Gastroesophageal sphincter (tissue), 4 donors: ENCODE data around the gene GGNBP2. TPM values are rescaled to one million over a fixed set of nuclear protein-coding genes. Genes with fewer than 3 reads are reported as not detected.
"Not testable (repeated sequence)": the region's sequence is repeated elsewhere in the genome, so short reads cannot be mapped to it uniquely, and the experiment has no call there.

Experiments used
- ATAC-seq: fragments of 150-250 bp; one replicate; pipeline ENCODE4 v1.9.1; 2016; ENCODE audit warnings: mild to moderate bottlenecking, moderate library complexity
- H3K27ac ChIP-seq, 4 donors: fragments of 200-600 bp; sonication (generic) in 3 of 4; 1 replicate in 3 of 4; 2 replicates in 1 of 4; pipeline ENCODE4 v1.5.1; 2016 to 2019
- H3K27me3 ChIP-seq: fragments of 200-600 bp; sonication (generic); one replicate; pipeline ENCODE4 v1.5.1; 2019
- H3K36me3 ChIP-seq, 2 donors: fragments of 200-600 bp; sonication (generic); one replicate each; pipeline ENCODE4 v1.5.1; 2019; ENCODE audit warnings: control low read depth in 1 of 2
- H3K4me1 ChIP-seq, 3 donors: fragments of 200-600 bp; sonication (generic); 1 replicate in 2 of 3; 2 replicates in 1 of 3; pipeline ENCODE4 v1.5.1; 2016 to 2019; ENCODE audit warnings: control low read depth in 2 of 3
- H3K4me3 ChIP-seq, 2 donors: fragments of 200-600 bp; sonication (generic); one replicate each; pipeline ENCODE4 v1.5.1; 2019; ENCODE audit warnings: mild to moderate bottlenecking in 1 of 2, moderate library complexity in 1 of 2
- H3K9me3 ChIP-seq, 3 donors: fragments of 200-600 bp; sonication (generic); one replicate each; pipeline ENCODE4 v1.5.1; 2017 to 2019; ENCODE audit warnings: control low read depth in 2 of 3
- EP300 ChIP-seq: sonication (generic); formaldehyde crosslinking; IDR thresholded peaks from one replicate; pipeline ENCODE4 v1.6.1; 2017; ENCODE audit warnings: antibody characterized with exemption, mild to moderate bottlenecking
- POLR2A ChIP-seq, 2 donors: fragments of 450-650 bp; IDR thresholded peaks; one replicate each; pipeline ENCODE4 v1.6.1; 2017; ENCODE audit warnings: antibody characterized with exemption in 2 of 2, mild to moderate bottlenecking in 2 of 2, moderate library complexity in 1 of 2
- POLR2AphosphoS5 ChIP-seq: sonication (generic); formaldehyde crosslinking; IDR thresholded peaks from one replicate; pipeline ENCODE4 v1.6.1; 2017; ENCODE audit warnings: antibody characterized with exemption
- WGBS, 2 donors: methylation state at CpG; one replicate each; pipeline ENCODE4 v1.1.5; 2018; ENCODE audit warnings: low coverage in 1 of 2; 5-methylcytosine and 5-hydroxymethylcytosine counted together
- total RNA-seq, 4 donors: library from RNA; depleted of rRNA; stranded (reverse); fragments of >200 nt; gene quantifications; one replicate each; pipeline ENCODE4 v1.1.0, GENCODE V29; 2016
- TF ChIP-seq, protein P1 (sequence below), 4 experiments: fragments of 200-600 bp in 2 of 4; fragments of 450-650 bp in 2 of 4; sonication (generic) in 1 of 4; IDR thresholded peaks; one replicate each; pipeline ENCODE4 v1.5.1; 2017 to 2019; ENCODE audit warnings: antibody characterized with exemption in 4 of 4, mild to moderate bottlenecking in 2 of 4, moderate library complexity in 2 of 4

GGNBP2 gene
- total RNA-seq, 4 donors from 2014 or later = 40.1 to 62.9 (median 53.6) TPM

- Histone ChIP-seq H3K27me3 (no peaks in the 10 kb centered on the region), H3K9me3 (no peaks in the 10 kb centered on the region), H3K4me1 (no peaks in the 10 kb centered on the region), H3K36me3 (peaks cover 0 to 93% of the 10 kb centered on the region in 2 donors), H3K27ac (no peak overlapping the region), H3K4me3 (no peak overlapping the region)
- no peak for ATAC-seq
- 100% methylated on average over 1 of the region's 5 CpGs; no CpG with 5 or more reads in 1 of the 2 donors for WGBS, 2 donors
- TF ChIP-seq EP300 = no peak
- no peak for TF ChIP-seq POLR2A (IDR thresholded peaks at IDR 0.05)
- TF ChIP-seq, protein P1, sequence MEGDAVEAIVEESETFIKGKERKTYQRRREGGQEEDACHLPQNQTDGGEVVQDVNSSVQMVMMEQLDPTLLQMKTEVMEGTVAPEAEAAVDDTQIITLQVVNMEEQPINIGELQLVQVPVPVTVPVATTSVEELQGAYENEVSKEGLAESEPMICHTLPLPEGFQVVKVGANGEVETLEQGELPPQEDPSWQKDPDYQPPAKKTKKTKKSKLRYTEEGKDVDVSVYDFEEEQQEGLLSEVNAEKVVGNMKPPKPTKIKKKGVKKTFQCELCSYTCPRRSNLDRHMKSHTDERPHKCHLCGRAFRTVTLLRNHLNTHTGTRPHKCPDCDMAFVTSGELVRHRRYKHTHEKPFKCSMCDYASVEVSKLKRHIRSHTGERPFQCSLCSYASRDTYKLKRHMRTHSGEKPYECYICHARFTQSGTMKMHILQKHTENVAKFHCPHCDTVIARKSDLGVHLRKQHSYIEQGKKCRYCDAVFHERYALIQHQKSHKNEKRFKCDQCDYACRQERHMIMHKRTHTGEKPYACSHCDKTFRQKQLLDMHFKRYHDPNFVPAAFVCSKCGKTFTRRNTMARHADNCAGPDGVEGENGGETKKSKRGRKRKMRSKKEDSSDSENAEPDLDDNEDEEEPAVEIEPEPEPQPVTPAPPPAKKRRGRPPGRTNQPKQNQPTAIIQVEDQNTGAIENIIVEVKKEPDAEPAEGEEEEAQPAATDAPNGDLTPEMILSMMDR (IDR thresholded peaks at IDR 0.05) = no peak
- no peak for TF ChIP-seq POLR2AphosphoS5
Measured at GRCh38 chr17:36504156-36504545, 40.6 kb upstream of the GGNBP2 start.

- Histone ChIP-seq H3K9me3 (no peaks in the 10 kb centered on the region), H3K4me3 (no peak overlapping the region), H3K4me1 (no peaks in the 10 kb centered on the region), H3K27ac (no peak overlapping the region), H3K27me3 (no peaks in the 10 kb centered on the region), H3K36me3 (peaks cover 0 to 96% of the 10 kb centered on the region in 2 donors)
- ATAC-seq = no peak
- TF ChIP-seq, protein P1 (IDR thresholded peaks at IDR 0.05) = no peak
- TF ChIP-seq POLR2A (IDR thresholded peaks at IDR 0.05) = no peak
- no peak for TF ChIP-seq EP300
- TF ChIP-seq POLR2AphosphoS5 = no peak
- WGBS, 2 donors = 93 to 100% methylated on average over 1 to 3 of the region's 8 CpGs
Measured at GRCh38 chr17:36505171-36505570, 39.5 kb upstream of the GGNBP2 start.

DNA sequence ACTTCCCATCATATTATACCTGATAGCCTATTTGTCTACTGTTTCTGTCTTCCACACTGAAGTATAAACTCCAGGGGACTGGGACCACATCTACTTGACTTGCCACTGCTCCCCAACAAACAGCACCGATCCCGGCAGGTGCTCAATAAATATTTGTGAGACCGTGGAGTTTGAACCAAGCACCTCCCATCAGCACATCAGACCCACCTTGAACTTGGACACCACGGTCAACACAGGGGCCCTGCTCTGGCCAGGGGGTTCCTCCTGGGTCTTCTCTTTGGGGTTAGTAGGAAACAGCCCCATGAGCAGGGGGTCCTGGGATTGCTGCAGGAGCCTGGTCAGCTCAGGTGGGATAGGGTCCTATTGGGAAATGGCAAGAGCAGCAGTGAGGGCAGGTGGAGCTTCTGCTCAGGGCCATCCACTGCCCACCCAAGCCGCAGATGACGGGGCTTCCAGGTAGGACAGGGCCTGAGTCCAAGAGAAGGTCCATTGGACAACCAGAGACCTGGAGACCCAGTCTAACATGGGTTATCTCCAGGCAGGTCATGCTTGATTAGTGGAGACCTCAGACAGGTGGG is 38.4 kb upstream of the GGNBP2 start:
- H3K9me3 ChIP-seq = no peaks in the 10 kb centered on the region
- 43% methylated on average over 2 of the region's 6 CpGs; no CpG with 5 or more reads in 1 of the 2 donors for WGBS, 2 donors
- no peak overlapping the region for H3K4me3 ChIP-seq
- H3K36me3 ChIP-seq = peaks cover 0 to 96% of the 10 kb centered on the region in 2 donors
- H3K27ac ChIP-seq = no peak overlapping the region
- H3K4me1 ChIP-seq = no peaks in the 10 kb centered on the region
- no peaks in the 10 kb centered on the region for H3K27me3 ChIP-seq
- no peak for ATAC-seq
- TF ChIP-seq EP300 (no peak), POLR2AphosphoS5 (no peak), POLR2A (IDR thresholded peaks at IDR 0.05) (no peak)
- TF ChIP-seq, protein P1 (IDR thresholded peaks at IDR 0.05) = no peak

GRCh38 chr17:36506831-36507230 is 37.9 kb upstream of the GGNBP2 start:
- 92 to 96% methylated on average over 2 to 5 of the region's 11 CpGs for WGBS, 2 donors
- H3K4me1 ChIP-seq = no peaks in the 10 kb centered on the region
- H3K9me3 ChIP-seq = no peaks in the 10 kb centered on the region
- TF ChIP-seq POLR2A (IDR thresholded peaks at IDR 0.05) (no peak), EP300 (no peak), POLR2AphosphoS5 (no peak)
- TF ChIP-seq, protein P1 (IDR thresholded peaks at IDR 0.05) = no peak
- H3K27me3 ChIP-seq = no peaks in the 10 kb centered on the region
- H3K27ac ChIP-seq = no peak overlapping the region
- ATAC-seq = no peak
- peaks cover 0 to 98% of the 10 kb centered on the region in 2 donors for H3K36me3 ChIP-seq
- H3K4me3 ChIP-seq = no peak overlapping the region

DNA sequence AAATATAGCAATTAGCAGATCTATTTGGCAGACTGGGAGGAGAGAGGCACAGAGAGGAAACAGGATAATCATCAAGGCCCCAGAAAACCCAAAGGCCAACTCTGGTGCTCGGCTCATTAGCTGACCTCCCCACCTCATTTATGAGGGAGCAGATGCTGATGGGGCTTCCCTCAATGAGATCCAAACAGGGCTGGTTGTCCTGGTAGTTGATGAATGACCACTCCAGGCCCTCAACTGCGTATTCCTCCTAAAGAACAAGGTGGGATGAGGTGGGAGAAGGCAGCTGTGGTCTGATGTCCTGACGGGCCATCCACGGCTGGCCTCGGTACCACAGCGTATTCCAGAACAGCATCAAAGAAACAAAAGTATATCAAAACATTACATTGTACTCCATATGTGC is 37.5 kb upstream of the GGNBP2 start:
- Histone ChIP-seq H3K9me3 (no peaks in the 10 kb centered on the region), H3K4me3 (no peak overlapping the region), H3K27me3 (no peaks in the 10 kb centered on the region), H3K27ac (no peak overlapping the region), H3K4me1 (no peaks in the 10 kb centered on the region), H3K36me3 (peaks cover 0 to 95% of the 10 kb centered on the region in 2 donors)
- ATAC-seq = no peak
- WGBS, 2 donors = 92% methylated on average over 6 of the region's 6 CpGs; no CpG with 5 or more reads in 1 of the 2 donors
- TF ChIP-seq, protein P1 (IDR thresholded peaks at IDR 0.05) = no peak
- TF ChIP-seq EP300 = no peak
- no peak for TF ChIP-seq POLR2A (IDR thresholded peaks at IDR 0.05)
- TF ChIP-seq POLR2AphosphoS5 = no peak

DNA sequence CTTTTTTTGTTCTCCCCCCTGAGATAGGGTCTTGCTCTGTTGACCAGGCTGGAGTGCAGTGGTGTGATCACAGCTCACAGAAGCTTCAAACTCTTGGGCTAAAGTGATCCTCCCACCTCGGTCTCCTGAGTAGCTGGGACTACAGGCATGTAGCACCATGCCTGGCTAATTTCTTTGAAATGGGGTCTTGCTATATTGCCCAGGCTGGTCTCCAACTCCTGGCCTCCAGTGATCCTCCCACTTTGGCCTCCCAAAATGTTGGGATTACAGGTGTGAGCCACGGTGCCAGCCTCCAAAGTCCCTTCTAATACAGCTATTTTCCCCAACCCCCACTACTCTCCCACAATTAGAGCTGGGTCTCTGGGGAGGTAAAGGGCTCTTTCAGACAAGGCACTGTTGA is 36.3 kb upstream of the GGNBP2 start:
- not testable (repeated sequence) for ATAC-seq, H3K27ac ChIP-seq, H3K27me3 ChIP-seq, H3K9me3 ChIP-seq, H3K4me1 ChIP-seq, H3K4me3 ChIP-seq
- WGBS, 2 donors = 92 to 100% methylated on average over 2 of the region's 2 CpGs
- peaks cover 0 to 94% of the 10 kb centered on the region in 2 donors for H3K36me3 ChIP-seq
